HEK293T (cell line): ENCODE data around the gene TBATA.

Experiments
- ARNT ChIP-seq: fragments of 450-650 bp; IDR thresholded peaks from 2 replicates; pipeline ENCODE4 v1.6.1; 2017; ENCODE audit warnings: mild to moderate bottlenecking
- BHLHE40 ChIP-seq: fragments of 450-650 bp; IDR thresholded peaks from 2 replicates; pipeline ENCODE4 v1.6.1; 2016; ENCODE audit warnings: mild to moderate bottlenecking, moderate library complexity, borderline replicate concordance
- CTBP1 ChIP-seq: fragments of 450-650 bp; IDR thresholded peaks from 2 replicates; pipeline ENCODE4 v1.6.1; 2016; ENCODE audit warnings: borderline replicate concordance
- ELF4 ChIP-seq: fragments of 450-650 bp; IDR thresholded peaks from 2 replicates; pipeline ENCODE4 v1.6.1; 2017; ENCODE audit warnings: antibody characterized with exemption
- FOXM1 ChIP-seq: fragments of 450-650 bp; IDR thresholded peaks from 2 replicates; pipeline ENCODE4 v1.6.1; 2017; ENCODE audit warnings: mild to moderate bottlenecking, borderline replicate concordance
- L3MBTL2 ChIP-seq: fragments of 450-650 bp; conservative IDR thresholded peaks from 2 replicates; pipeline ENCODE4 v1.6.1; 2016; ENCODE audit warnings: mild to moderate bottlenecking
- LEF1 ChIP-seq: fragments of 450-650 bp; IDR thresholded peaks from 2 replicates; pipeline ENCODE4 v1.6.1; 2017; ENCODE audit warnings: mild to moderate bottlenecking, borderline replicate concordance
- NFRKB ChIP-seq: fragments of 450-650 bp; IDR thresholded peaks from 2 replicates; pipeline ENCODE4 v1.6.1; 2016; ENCODE audit warnings: mild to moderate bottlenecking, moderate library complexity
- PKNOX1 ChIP-seq: fragments of 450-650 bp; IDR thresholded peaks from 2 replicates; pipeline ENCODE4 v1.6.1; 2016
- SP1 ChIP-seq: fragments of 450-650 bp; IDR thresholded peaks from 2 replicates; pipeline ENCODE4 v1.6.1; 2017
- SUZ12 ChIP-seq: fragments of 450-650 bp; IDR thresholded peaks from 2 replicates; pipeline ENCODE4 v1.6.1; 2016; ENCODE audit warnings: mild to moderate bottlenecking

GRCh38 chr10:70781461-70782051, 3.6 kb downstream of the TBATA start:
- TF ChIP-seq SUZ12 = no peak
- no peak for TF ChIP-seq ELF4
- TF ChIP-seq CTBP1 = no peak
- no peak for TF ChIP-seq LEF1
- TF ChIP-seq SP1 = no peak
- no peak for TF ChIP-seq ARNT
- TF ChIP-seq NFRKB = no peak
- no peak for TF ChIP-seq PKNOX1
- no peak for TF ChIP-seq L3MBTL2
- TF ChIP-seq BHLHE40 = no peak
- TF ChIP-seq FOXM1 = no peak
